AG09309 (cell line): ENCODE measurements around the gene COL28A1.

Source experiments
- DNase-seq: peaks from one replicate; pipeline ENCODE4 v3.0.0-alpha.2; 2010; ENCODE audit warnings: low read depth
- H3K4me3 ChIP-seq: 2 replicates; pipeline ENCODE4 v1.5.1; 2011; ENCODE audit warnings: mild to moderate bottlenecking, low read depth, low read length, moderate library complexity; ENCODE audit not compliant: control insufficient read depth
- CTCF ChIP-seq: IDR thresholded peaks from 2 replicates; pipeline ENCODE4 v1.5.1; 2011; ENCODE audit warnings: mild to moderate bottlenecking, low read depth, low read length, inconsistent platforms; ENCODE audit not compliant: insufficient read depth, control insufficient read depth; ENCODE audit errors: missing control alignments

Gene COL28A1

GRCh38 chr7:7375538-7375937, 160.1 kb downstream of the COL28A1 start:
- H3K4me3 ChIP-seq: no peak overlapping the region
- TF ChIP-seq CTCF: no peak
- DNase-seq: no peak

DNA sequence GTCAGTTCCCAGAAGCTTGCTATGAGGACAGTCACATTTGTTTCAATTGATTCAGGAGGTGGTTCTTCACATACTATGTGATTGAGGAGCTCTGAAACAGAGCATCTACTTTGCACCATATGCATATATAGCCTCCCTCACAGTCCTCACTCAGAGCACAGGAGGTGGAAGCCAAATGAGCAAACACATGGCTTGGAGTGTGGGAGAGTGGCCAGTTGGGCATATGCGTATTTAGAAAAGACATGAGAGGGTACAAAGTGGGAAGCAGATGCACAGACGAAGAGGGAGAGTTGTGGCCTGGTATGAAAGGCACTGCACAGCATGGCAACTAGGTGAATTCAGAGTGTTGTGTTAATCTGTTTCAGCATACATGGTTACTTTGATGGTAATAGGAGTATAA, 165.6 kb downstream of the COL28A1 start:
- no peak for DNase-seq
- no peak for TF ChIP-seq CTCF

GRCh38 chr7:7369134-7369533, 166.5 kb downstream of the COL28A1 start:
- no peak overlapping the region for H3K4me3 ChIP-seq
- TF ChIP-seq CTCF: no peak
- no peak for DNase-seq

More for the DNA sequence above, 165.6 kb downstream of the COL28A1 start:
- no peak overlapping the region for H3K4me3 ChIP-seq

GRCh38 chr7:7354674-7355073, 181.0 kb downstream of the COL28A1 start:
- TF ChIP-seq CTCF: no peak
- no peak for DNase-seq
- H3K4me3 ChIP-seq: no peak overlapping the region

- H3K4me3 ChIP-seq: no peak overlapping the region
- TF ChIP-seq CTCF: no peak
- DNase-seq: no peak
Measured at GRCh38 chr7:7352845-7353244, 182.8 kb downstream of the COL28A1 start.

DNA sequence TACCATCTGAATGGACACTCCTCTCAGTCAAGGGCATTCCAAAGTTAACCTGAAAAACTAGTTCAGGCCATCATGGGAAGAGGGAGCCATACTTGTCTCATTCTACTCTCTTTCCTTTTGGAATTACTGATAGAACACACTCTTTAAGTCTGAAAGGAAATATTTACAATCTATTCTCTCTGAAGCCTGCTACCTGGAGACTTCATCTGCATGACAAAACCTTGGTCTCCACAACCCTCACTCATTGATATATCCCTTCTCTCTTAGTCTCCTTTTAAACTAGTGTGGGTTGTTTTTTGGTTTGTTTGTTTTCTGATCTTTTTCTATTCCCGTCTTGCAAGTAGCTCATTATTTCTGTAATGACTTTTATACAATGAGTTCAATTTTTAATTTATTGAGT, 183.8 kb downstream of the COL28A1 start:
- no peak overlapping the region for H3K4me3 ChIP-seq
- DNase-seq: no peak
- no peak for TF ChIP-seq CTCF

DNA sequence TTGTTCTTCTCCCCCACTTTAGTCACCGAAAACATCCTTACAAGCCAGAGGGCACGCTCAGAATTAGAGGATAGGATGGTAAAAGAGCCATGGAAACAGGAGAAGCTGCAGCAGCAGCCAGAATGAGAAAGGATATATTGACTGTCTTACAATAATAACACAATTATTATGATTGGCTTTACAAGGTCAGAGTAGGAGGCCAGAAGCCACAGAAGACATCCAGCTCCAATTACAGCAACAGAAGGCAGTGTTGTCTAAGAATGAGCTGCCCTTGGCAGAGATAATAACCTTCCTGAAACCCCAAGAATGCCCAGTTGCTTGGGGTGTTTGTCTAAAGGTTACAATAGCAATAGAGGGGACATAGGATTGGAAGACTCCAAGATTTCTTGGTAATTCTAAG, 184.5 kb downstream of the COL28A1 start:
- no peak for DNase-seq
- TF ChIP-seq CTCF: no peak

More for the DNA sequence above, 184.5 kb downstream of the COL28A1 start:
- H3K4me3 ChIP-seq: no peak overlapping the region
